OCI-LY3 (cell line): Measurements from ENCODE around the gene CSF2RB.

Source experiments
- H2AFZ ChIP-seq: fragments of 200-600, 300-600 bp; shearing (Covaris generic); 2 replicates; pipeline ENCODE4 v1.6.0; 2014; ENCODE audit warnings: antibody characterized with exemption, low read depth, low read length
- H3K27ac ChIP-seq: fragments of 200-600, 300-600 bp; sonication (generic); 2 replicates; pipeline ENCODE4 v1.5.1; 2014; ENCODE audit warnings: mild to moderate bottlenecking, low read length, moderate library complexity, mixed read lengths
- H3K27me3 ChIP-seq: fragments of 200-600, 300-600 bp; sonication (generic); 2 replicates; pipeline ENCODE4 v1.6.1; 2014; ENCODE audit warnings: low read depth, low read length, mixed read lengths
- H3K36me3 ChIP-seq: fragments of 200-600, 300-600 bp; sonication (generic); replicated peaks from 2 replicates; pipeline ENCODE3; 2014; ENCODE audit warnings: low read depth, low read length, mixed read lengths
- H3K4me1 ChIP-seq: fragments of 300-600, 200-600 bp; sonication (generic); 2 replicates; pipeline ENCODE4 v1.6.1; 2014; ENCODE audit warnings: low read length, mixed read lengths
- H3K4me2 ChIP-seq: fragments of 200-600, 300-600 bp; sonication (generic); 2 replicates; pipeline ENCODE4 v1.6.1; 2014; ENCODE audit warnings: low read length, mixed read lengths
- H3K4me3 ChIP-seq: fragments of 300-600, 200-600 bp; sonication (generic); 2 replicates; pipeline ENCODE4 v1.5.1; 2014; ENCODE audit warnings: antibody characterized with exemption, mild to moderate bottlenecking, low read length, moderate library complexity
- H3K79me2 ChIP-seq: fragments of 300-600, 200-600 bp; shearing (Covaris generic); 2 replicates; pipeline ENCODE4 v1.6.1; 2014; ENCODE audit warnings: mild to moderate bottlenecking, low read length, mixed read lengths
- H3K9ac ChIP-seq: fragments of 300-600, 200-600 bp; shearing (Covaris generic); 2 replicates; pipeline ENCODE4 v1.6.0; 2014; ENCODE audit warnings: mild to moderate bottlenecking, low read length, moderate library complexity
- H3K9me3 ChIP-seq: fragments of 200-600, 300-600 bp; shearing (Covaris generic); 2 replicates; pipeline ENCODE4 v1.6.1; 2014; ENCODE audit warnings: low read length, mixed read lengths; ENCODE audit not compliant: insufficient read depth
- H4K20me1 ChIP-seq: fragments of 200-600, 300-600 bp; sonication (generic); 2 replicates; pipeline ENCODE4 v1.6.1; 2016; ENCODE audit warnings: low read length, mixed read lengths; ENCODE audit not compliant: insufficient read depth
- CTCF ChIP-seq: fragments of 200-600, 300-600 bp; sonication (generic); IDR thresholded peaks from 2 replicates; pipeline ENCODE4 v1.5.1; 2014; ENCODE audit warnings: antibody characterized with exemption, low read length, low read depth
- EZH2phosphoT487 ChIP-seq: fragments of 200-600 bp; shearing (Covaris generic); IDR thresholded peaks from 2 replicates; pipeline ENCODE4 v1.6.1; 2018; ENCODE audit warnings: antibody characterized with exemption, mixed run types, low read depth

Gene CSF2RB

GRCh38 chr22:36900880-36901279 lies 12.5 kb upstream of the CSF2RB start:
- Histone ChIP-seq H4K20me1 (no peaks in the 10 kb centered on the region), H3K4me3 (peak overlapping the region; percentile 51), H3K27ac (peak overlapping the region; percentile 88), H3K36me3 (peaks cover 9% of the 10 kb centered on the region), H3K27me3 (no peaks in the 10 kb centered on the region; the same call in 1 of the 2 replicates), H3K9me3 (peaks cover 5% of the 10 kb centered on the region; the same call in 1 of the 2 replicates), H3K9ac (peak overlapping the region; percentile 50; the same call in 1 of the 2 replicates), H3K79me2 (no peaks in the 10 kb centered on the region), H3K4me2 (peak overlapping the region; percentile 80), H3K4me1 (peaks cover 43% of the 10 kb centered on the region), H2AFZ (no peak overlapping the region)
- TF ChIP-seq EZH2phosphoT487 (no peak), CTCF (no peak)

GRCh38 chr22:36901411-36902142 lies 11.9 kb upstream of the CSF2RB start:
- H3K9me3 ChIP-seq, result peaks cover 5% of the 10 kb centered on the region; the same call in 1 of the 2 replicates
- H3K4me1 ChIP-seq, result peaks cover 43% of the 10 kb centered on the region
- TF ChIP-seq CTCF (no peak), EZH2phosphoT487 (no peak)
- H3K9ac ChIP-seq, result peak overlapping the region; percentile 50; the same call in 1 of the 2 replicates
- no peaks in the 10 kb centered on the region for H4K20me1 ChIP-seq
- H3K79me2 ChIP-seq, result no peaks in the 10 kb centered on the region
- peak overlapping the region; percentile 88 for H3K27ac ChIP-seq
- H3K4me3 ChIP-seq, result peak overlapping the region; percentile 51
- peaks cover 9% of the 10 kb centered on the region for H3K36me3 ChIP-seq
- peak overlapping the region; percentile 59; the same call in 1 of the 2 replicates for H2AFZ ChIP-seq
- peak overlapping the region; percentile 80 for H3K4me2 ChIP-seq
- H3K27me3 ChIP-seq, result no peaks in the 10 kb centered on the region; the same call in 1 of the 2 replicates

- peaks cover 9% of the 10 kb centered on the region for H3K36me3 ChIP-seq
- no peaks in the 10 kb centered on the region for H4K20me1 ChIP-seq
- H3K9ac ChIP-seq, result no peak overlapping the region; the same call in 1 of the 2 replicates
- peaks cover 43% of the 10 kb centered on the region for H3K4me1 ChIP-seq
- H3K27me3 ChIP-seq, result no peaks in the 10 kb centered on the region; the same call in 1 of the 2 replicates
- peak overlapping the region; percentile 88 for H3K27ac ChIP-seq
- 0 out of 2 replicates have a peak overlapping the region, but pooled peaks have one; percentile 6 for H2AFZ ChIP-seq
- TF ChIP-seq CTCF (no peak), EZH2phosphoT487 (no peak)
- H3K79me2 ChIP-seq, result no peaks in the 10 kb centered on the region
- peaks cover 5% of the 10 kb centered on the region; the same call in 1 of the 2 replicates for H3K9me3 ChIP-seq
- H3K4me3 ChIP-seq, result peak overlapping the region; percentile 51
- H3K4me2 ChIP-seq, result peak overlapping the region; percentile 80
These were observed 11.1 kb upstream of the CSF2RB start for GRCh38 chr22:36902143-36902926.
